WTC11 (cell line): Measurements from ENCODE around the gene DNAJB2. TPM values are rescaled to one million over a fixed set of nuclear protein-coding genes. Genes with fewer than 3 reads are reported as not detected.

Experiments
- ATAC-seq: fragments of 200-7000 bp; cut with Tn5 transposase; 2 replicates; pipeline ENCODE4 v1.10.0; 2021; ENCODE audit warnings: mild to moderate bottlenecking, moderate library complexity
- CTCF ChIA-PET: fragments of 300-600 bp; sonication (Branson Sonifier 250); formaldehyde crosslinking; loops from one replicate; lab custom pipeline; 2021; ENCODE audit warnings: antibody characterized with exemption; lab: Charles Lee
- POLR2A ChIA-PET: fragments of 350-600 bp; sonication (Branson Sonifier 250); formaldehyde crosslinking; loops from one replicate; lab custom pipeline; 2021; ENCODE audit warnings: antibody characterized with exemption; lab: Charles Lee
- DNase-seq: peaks from one replicate; pipeline ENCODE4 v3.0.0; 2021; ENCODE audit warnings: low spot score
- H3K27ac Mint-ChIP-seq: 2 replicates; pipeline ENCODE4 v1.8.0; 2021; ENCODE audit warnings: mixed read lengths
- H3K27me3 Mint-ChIP-seq: 2 replicates; pipeline ENCODE4 v1.8.0; 2021; ENCODE audit warnings: low read depth, mild to moderate bottlenecking, moderate library complexity, mixed read lengths
- H3K36me3 Mint-ChIP-seq: 2 replicates; pipeline ENCODE4 v1.8.0; 2021; ENCODE audit warnings: mixed read lengths
- H3K4me1 Mint-ChIP-seq: 2 replicates; pipeline ENCODE4 v1.8.0; 2022; ENCODE audit warnings: mixed read lengths
- H3K4me3 Mint-ChIP-seq: 2 replicates; pipeline ENCODE4 v1.8.0; 2021; ENCODE audit warnings: mild to moderate bottlenecking, moderate library complexity, mixed read lengths
- H3K9me3 Mint-ChIP-seq: 2 replicates; pipeline ENCODE4 v1.8.0; 2021; ENCODE audit warnings: mixed read lengths
- ARID4B ChIP-seq: sonication (generic); formaldehyde crosslinking; IDR thresholded peaks from 2 replicates; pipeline ENCODE4 v1.8.0; 2023; ENCODE audit warnings: missing genetic modification reagents, mild to moderate bottlenecking, borderline replicate concordance
- ATF3 ChIP-seq: sonication (generic); formaldehyde crosslinking; conservative IDR thresholded peaks from 2 replicates; pipeline ENCODE4 v1.8.1; 2022; ENCODE audit warnings: mild to moderate bottlenecking, missing genetic modification reagents
- CBFB ChIP-seq: sonication (generic); formaldehyde crosslinking; IDR thresholded peaks from 2 replicates; pipeline ENCODE4 v1.8.1; 2022; ENCODE audit warnings: mild to moderate bottlenecking, low read depth, missing genetic modification reagents
- E2F1 ChIP-seq: sonication (generic); formaldehyde crosslinking; IDR thresholded peaks from 2 replicates; pipeline ENCODE4 v1.8.0; 2022; ENCODE audit warnings: mild to moderate bottlenecking, missing genetic modification reagents
- E2F4 ChIP-seq: sonication (generic); formaldehyde crosslinking; IDR thresholded peaks from 2 replicates; pipeline ENCODE4 v1.8.1; 2022; ENCODE audit warnings: low read depth, mild to moderate bottlenecking, moderate library complexity, missing genetic modification reagents, borderline replicate concordance
- EMX1 ChIP-seq: fragments of 250-450 bp; sonication (Bioruptor Pico); IDR thresholded peaks from 2 replicates; pipeline ENCODE4 v1.8.0; 2021; ENCODE audit warnings: mild to moderate bottlenecking
- FOXP4 ChIP-seq: sonication (generic); formaldehyde crosslinking; IDR thresholded peaks from 2 replicates; pipeline ENCODE4 v1.8.0; 2022; ENCODE audit warnings: mild to moderate bottlenecking, missing genetic modification reagents
- GRHL2 ChIP-seq: fragments of 250-450 bp; sonication (Bioruptor Pico); IDR thresholded peaks from 2 replicates; pipeline ENCODE4 v1.8.0; 2022; ENCODE audit warnings: mild to moderate bottlenecking, moderate library complexity; ENCODE audit not compliant: insufficient replicate concordance, severe bottlenecking
- GTF2I ChIP-seq: fragments of 250-450 bp; sonication (Bioruptor Pico); conservative IDR thresholded peaks from 2 replicates; pipeline ENCODE4 v1.4.0; 2021; ENCODE audit warnings: mild to moderate bottlenecking
- IRF1 ChIP-seq: sonication (generic); formaldehyde crosslinking; IDR thresholded peaks from 2 replicates; pipeline ENCODE4 v1.8.0; 2023; ENCODE audit warnings: missing genetic modification reagents
- JAZF1 ChIP-seq: fragments of 250-450 bp; sonication (Bioruptor Pico); IDR thresholded peaks from 2 replicates; pipeline ENCODE4 v1.9.0; 2021; ENCODE audit warnings: moderate library complexity, mild to moderate bottlenecking, inconsistent platforms
- MYBL2 ChIP-seq: sonication (generic); formaldehyde crosslinking; IDR thresholded peaks from 2 replicates; pipeline ENCODE4 v1.8.1; 2023; ENCODE audit warnings: mild to moderate bottlenecking, moderate library complexity, missing genetic modification reagents
- SOX15 ChIP-seq: fragments of 250-450 bp; sonication (Bioruptor Pico); IDR thresholded peaks from 2 replicates; pipeline ENCODE4 v1.9.0; 2021; ENCODE audit warnings: mild to moderate bottlenecking
- TCF7 ChIP-seq: sonication (generic); formaldehyde crosslinking; IDR thresholded peaks from 2 replicates; pipeline ENCODE4 v1.8.0; 2022; ENCODE audit warnings: mild to moderate bottlenecking, low read depth, missing genetic modification reagents, moderate library complexity
- ZNF121 ChIP-seq: sonication (generic); formaldehyde crosslinking; IDR thresholded peaks from 2 replicates; pipeline ENCODE4 v1.8.0; 2023; ENCODE audit warnings: missing genetic modification reagents
- ZNF138 ChIP-seq: sonication (generic); formaldehyde crosslinking; conservative IDR thresholded peaks from 2 replicates; pipeline ENCODE4 v1.8.1; 2022; ENCODE audit warnings: mild to moderate bottlenecking, moderate library complexity, missing genetic modification reagents
- total RNA-seq: library from RNA; stranded (reverse); gene quantifications from 3 replicates; pipeline ENCODE4 v1.2.3, GENCODE V29; 2021

DNAJB2 gene
- total RNA-seq, 1 experiment from 2014 or later: 36.1 TPM

GRCh38 chr2:219304223-219304622 is 25.1 kb downstream of the DNAJB2 start:
- peaks cover 11% of the 10 kb centered on the region for H3K4me1 Mint-ChIP-seq
- no peak for TF ChIP-seq TCF7 (CRISPR knock-in tag)
- TF ChIP-seq SOX15 (CRISPR knock-in tag): no peak
- TF ChIP-seq ARID4B (CRISPR knock-in tag): no peak
- TF ChIP-seq EMX1 (CRISPR knock-in tag): no peak
- no peak overlapping the region for H3K4me3 Mint-ChIP-seq
- H3K27ac Mint-ChIP-seq: no peak overlapping the region
- no peak for DNase-seq
- H3K9me3 Mint-ChIP-seq: no peaks in the 10 kb centered on the region
- no peaks in the 10 kb centered on the region for H3K36me3 Mint-ChIP-seq
- CTCF ChIA-PET: interaction anchor here (2.5 kb wide), 1 partner anchor 9 kb away, joined by 13 read pairs; no protein-coding TSS in a partner anchor
- H3K27me3 Mint-ChIP-seq: peaks cover 78% of the 10 kb centered on the region
- POLR2A ChIA-PET: no interaction called here
- ATAC-seq: no peak

- no peak overlapping the region for H3K27ac Mint-ChIP-seq
- no peaks in the 10 kb centered on the region for H3K36me3 Mint-ChIP-seq
- CTCF ChIA-PET: no interaction called here
- H3K9me3 Mint-ChIP-seq: no peaks in the 10 kb centered on the region
- no peak overlapping the region for H3K4me3 Mint-ChIP-seq
- TF ChIP-seq JAZF1 (CRISPR knock-in tag) (no peak), E2F1 (CRISPR knock-in tag) (no peak), ZNF121 (CRISPR knock-in tag) (no peak), MYBL2 (CRISPR knock-in tag) (no peak), GTF2I (CRISPR knock-in tag) (no peak), FOXP4 (CRISPR knock-in tag) (no peak), ZNF138 (CRISPR knock-in tag) (no peak), ATF3 (CRISPR knock-in tag) (no peak), ARID4B (CRISPR knock-in tag) (no peak), GRHL2 (CRISPR knock-in tag) (no peak), CBFB (CRISPR knock-in tag) (no peak), E2F4 (CRISPR knock-in tag) (no peak), IRF1 (no peak)
- ATAC-seq: no peak
- peaks cover 15% of the 10 kb centered on the region for H3K4me1 Mint-ChIP-seq
- DNase-seq: no peak
- POLR2A ChIA-PET: no interaction called here
- peaks cover 77% of the 10 kb centered on the region for H3K27me3 Mint-ChIP-seq
These were observed 26.9 kb downstream of the DNAJB2 start for GRCh38 chr2:219306047-219306446.
